DMS79 treated with DMSO at 0.1 percent for 48 hours (cell line): ENCODE results near the gene BIRC5.
"Not testable (repeated sequence)": the region's sequence is repeated elsewhere in the genome, so short reads cannot be mapped to it uniquely, and the experiment has no call there.

Experiments used
- DNase-seq: peaks from one replicate; lab custom pipeline; 2025; lab: John Stamatoyannopoulos, UW

The BIRC5 gene

DNA sequence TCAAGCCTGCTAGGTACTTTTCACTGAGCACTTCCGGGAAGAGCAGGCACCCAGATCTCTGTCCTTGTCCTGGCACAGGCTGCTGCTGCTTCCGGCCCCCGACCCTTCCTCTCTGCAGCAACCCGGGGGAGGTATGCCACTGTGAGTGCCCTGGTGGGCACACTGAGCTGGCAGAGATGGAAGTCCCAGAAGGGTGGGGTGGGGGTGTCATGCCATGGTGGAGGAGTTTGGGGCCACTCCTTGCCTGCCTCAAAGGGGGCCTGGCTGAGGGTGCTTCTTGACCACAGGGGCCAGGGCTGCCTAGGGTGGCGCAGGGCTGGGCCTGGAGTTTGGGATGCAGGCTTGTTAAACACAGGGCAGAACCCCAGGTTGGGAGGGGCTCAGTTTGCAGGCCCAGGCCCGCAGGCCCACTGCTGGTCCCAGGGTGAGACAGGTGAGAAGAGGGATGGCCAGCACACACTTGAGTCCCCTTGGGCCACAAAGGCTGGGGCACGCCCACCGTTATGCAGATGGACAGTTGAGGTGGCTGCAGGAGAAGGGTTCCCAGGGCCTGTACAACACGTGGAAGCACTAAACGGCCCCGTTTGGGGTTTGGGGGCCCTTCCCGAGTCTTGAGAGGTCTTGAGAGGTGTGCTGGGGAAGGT, 26.1 kb downstream of the BIRC5 start:
- DNase-seq: no peak

- DNase-seq: no peak
Observed at GRCh38 chr17:78240839-78241238, 26.8 kb downstream of the BIRC5 start.

DNA sequence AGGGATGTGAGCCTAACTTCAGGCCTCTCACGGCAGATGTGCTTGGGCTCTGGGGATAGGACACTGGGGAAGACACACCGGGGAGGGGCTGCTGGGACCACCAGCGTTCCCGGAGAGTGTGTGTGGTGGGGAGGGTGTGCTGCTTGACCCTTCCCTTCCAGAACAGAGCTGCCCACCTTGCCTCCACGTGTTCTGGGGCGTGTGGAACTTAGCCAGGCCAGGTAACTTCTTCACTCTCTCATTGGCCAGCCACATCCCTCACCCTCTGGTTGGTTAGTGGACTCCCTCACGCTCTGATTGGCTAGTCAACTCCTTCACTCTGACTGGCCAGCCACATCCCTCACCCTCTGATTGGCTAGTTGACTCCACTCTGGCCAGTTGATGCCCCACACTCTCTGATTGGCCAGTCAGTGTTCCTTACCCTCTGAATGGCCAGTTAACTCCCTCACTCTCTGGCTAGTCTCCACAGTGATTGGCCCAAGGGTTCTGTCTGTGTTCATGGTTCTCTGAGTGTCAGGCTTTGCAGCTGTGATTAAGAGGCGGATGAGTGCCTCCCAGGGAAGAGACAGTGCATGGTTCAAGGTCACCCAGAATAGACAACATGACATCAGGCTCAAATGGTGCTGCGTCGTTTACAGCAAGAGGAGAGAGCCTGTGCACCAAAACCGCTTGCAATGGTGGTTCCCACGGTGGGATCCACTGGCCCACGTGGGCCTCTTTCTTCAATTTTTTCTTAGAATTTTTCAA, 27.4 kb downstream of the BIRC5 start:
- no peak for DNase-seq

DNA sequence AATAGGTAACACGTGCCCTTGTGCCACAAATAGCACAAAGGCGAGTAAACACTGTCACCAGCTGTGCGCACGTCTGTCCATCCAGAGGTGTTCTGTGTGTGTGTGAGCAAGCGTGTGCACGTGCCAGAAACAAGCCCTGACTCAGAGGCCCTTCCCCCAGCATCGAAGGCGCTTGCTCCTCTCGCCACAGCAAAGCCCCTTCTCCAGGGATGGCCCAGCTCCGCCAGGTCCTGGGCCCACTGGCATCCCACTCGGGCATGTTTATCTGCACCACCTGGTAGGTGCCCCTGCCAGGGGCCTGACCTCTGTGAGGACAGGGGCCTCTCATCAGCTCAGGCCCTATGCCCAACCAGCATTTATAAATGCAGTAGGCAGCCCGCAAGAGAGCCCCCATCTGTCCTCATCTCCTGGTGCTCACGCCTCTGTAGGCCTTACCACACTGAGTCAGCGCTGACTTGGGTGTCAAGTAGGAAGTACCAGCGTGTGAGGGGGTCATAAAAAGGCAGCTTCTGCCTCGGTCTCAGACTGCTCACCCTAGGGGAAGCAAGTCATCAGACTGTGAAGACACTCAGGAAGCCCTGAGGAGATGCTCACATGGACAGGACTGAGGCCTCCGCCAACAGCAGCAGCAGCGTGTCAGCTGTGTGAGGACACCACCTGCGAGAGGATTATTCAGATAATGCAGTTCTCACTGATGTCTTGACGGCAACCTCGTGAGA, 28.1 kb downstream of the BIRC5 start:
- DNase-seq: no peak

DNA sequence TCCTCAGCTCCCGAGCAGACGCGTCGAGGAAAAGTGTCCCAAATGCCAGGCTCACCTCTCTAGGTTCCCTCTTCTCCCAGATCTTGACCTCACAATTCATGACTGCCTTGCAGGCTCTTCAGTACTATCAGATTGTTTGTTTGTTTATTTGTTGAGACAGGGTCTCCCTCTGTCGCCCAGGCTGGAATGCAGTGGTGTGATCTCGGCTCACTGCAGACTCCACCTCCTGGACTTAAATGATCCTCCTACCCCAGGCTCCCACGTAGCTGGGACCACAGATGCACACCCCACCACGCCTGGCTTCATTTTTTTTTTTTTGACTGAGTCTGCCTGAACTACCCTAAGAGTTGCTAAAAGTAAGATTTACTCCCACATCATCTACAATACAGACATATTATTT, 33.3 kb downstream of the BIRC5 start:
- DNase-seq: no peak

GRCh38 chr17:78248051-78248914, 34.2 kb downstream of the BIRC5 start:
- no peak for DNase-seq

- DNase-seq: no peak
Observed at GRCh38 chr17:78249074-78249817, 35.2 kb downstream of the BIRC5 start.

- DNase-seq: no peak
Observed at GRCh38 chr17:78249818-78250806, 36.1 kb downstream of the BIRC5 start.

- peak; percentile 49 for DNase-seq
Observed at GRCh38 chr17:78250891-78251772, 37.1 kb downstream of the BIRC5 start.

- DNase-seq: no peak
Observed at GRCh38 chr17:78251773-78252103, 37.7 kb downstream of the BIRC5 start.

DNA sequence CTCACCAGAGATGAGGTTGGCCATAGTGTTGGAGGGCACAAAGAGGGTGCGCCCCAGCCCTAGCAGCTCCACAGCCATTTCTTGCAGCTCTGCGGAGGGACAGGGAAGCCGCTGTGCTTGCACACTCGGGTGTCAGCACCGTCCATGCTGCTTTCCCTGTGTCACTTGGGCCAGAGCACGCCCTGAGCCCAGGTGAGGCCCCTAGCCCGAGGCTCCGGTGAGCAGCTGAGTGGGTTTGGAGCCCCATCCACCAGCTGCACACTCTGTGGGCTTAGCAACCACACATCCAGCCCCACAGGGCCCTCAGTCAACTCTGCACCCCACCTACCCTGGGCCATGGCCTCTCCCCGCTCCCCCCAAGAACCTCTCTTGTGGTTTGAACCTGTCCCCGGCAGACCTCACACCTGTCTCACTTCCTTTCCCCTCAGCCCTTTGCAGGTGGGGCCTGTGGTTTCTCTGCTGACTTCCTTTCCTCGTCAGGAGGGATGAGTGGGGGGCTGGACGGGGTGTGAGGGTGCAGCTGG, 38.1 kb downstream of the BIRC5 start:
- no peak for DNase-seq

DNA sequence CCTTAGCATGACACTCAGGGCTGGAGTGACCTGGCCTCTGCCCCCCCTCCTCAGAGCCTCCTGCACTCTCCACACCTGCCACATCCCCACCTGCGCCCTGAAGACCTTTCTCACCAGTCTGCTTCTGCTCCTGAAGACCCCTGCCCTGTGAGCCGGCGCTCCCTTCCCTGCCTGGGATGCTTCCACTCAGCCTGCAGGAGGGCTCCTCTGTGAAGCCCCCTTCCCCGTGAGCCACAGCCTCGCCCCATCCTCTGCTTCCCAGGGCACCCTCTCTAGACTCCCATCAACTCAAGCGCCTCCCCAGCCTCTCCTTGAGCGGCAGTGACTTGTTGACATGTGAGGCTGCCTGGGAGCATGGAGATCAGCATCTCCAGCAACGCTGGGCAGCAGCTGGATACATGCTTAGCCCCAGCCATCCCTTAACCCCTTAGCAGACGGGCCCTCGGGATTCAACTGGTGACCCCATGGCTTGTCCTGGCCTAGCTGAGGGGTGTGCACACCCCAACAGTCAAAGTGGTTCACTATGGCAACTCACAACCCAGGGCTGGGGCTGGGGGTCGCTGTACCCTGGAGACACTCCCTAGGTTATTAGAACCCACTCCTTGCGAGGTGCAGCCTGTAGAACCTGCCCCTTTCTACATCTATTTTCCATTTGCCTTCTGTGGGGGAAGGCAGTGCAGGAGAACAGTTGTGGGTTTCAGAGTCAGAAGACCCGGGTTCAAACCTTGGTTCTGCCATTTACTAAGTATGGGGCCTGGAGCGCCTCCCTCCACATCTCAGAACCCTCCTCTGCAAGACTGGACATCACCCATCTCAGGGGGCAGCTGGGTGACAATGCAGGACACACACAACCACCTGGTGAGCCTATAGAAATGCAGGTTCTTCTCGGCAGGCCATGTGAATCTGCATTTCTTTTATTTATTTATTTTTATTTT, 38.9 kb downstream of the BIRC5 start:
- DNase-seq: no peak

DNA sequence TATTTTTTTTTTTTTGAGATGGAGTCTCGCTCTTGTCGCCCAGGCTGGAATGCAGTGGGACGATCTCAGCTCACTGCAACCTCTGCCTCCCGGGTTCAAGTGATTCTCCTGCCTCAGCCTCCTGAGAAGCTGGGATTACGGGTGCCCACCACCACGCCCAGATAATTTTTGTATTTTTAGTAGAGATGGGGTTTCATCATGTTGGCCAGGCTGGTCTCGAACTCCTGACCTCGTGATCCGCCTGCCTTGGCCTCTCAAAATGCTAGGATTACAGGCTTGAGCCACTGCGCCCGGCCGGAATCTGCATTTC, 39.5 kb downstream of the BIRC5 start:
- DNase-seq: not testable (repeated sequence)

DNA sequence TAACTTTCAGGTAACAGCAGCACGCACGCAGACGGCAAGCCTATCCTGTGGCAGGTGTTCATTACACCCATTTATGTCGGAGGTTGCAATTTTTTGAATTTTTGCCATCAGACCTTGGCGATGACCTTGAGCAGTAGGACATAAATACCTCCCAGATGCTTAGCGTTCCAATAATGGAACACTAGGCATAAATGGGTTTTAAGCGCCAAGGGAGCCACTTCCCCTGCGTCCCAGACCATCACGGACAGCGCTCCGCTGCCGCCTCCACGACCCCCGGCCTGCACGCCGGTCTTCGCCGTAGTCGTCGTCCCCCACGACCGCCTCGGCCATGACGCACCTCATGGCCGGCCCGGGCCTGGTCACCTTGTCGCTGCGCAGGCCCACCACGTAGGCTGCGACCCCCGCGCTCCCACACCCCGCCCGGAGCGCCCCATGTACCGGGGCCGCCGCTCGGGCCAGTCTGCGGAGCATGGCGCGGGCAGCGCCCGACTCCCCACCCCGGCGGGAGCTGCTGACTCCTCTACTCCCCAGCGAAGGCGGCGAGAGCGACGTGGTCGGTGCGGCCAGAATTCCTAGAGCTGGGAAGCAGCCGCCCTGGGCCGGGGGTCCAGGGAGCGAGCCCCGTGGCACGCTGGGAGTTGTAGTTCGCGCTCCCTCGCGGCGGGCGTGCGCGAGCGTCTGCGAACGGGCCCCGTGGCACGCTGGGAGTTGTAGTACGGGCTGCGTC, 40.1 kb downstream of the BIRC5 start:
- DNase-seq: peak; percentile 61

GRCh38 chr17:78255029-78255656, 41.1 kb downstream of the BIRC5 start:
- no peak for DNase-seq

GRCh38 chr17:78255953-78256706, 42.1 kb downstream of the BIRC5 start:
- no peak for DNase-seq
